ENCODE results near the gene GLMN.

GLMN gene, protein sequence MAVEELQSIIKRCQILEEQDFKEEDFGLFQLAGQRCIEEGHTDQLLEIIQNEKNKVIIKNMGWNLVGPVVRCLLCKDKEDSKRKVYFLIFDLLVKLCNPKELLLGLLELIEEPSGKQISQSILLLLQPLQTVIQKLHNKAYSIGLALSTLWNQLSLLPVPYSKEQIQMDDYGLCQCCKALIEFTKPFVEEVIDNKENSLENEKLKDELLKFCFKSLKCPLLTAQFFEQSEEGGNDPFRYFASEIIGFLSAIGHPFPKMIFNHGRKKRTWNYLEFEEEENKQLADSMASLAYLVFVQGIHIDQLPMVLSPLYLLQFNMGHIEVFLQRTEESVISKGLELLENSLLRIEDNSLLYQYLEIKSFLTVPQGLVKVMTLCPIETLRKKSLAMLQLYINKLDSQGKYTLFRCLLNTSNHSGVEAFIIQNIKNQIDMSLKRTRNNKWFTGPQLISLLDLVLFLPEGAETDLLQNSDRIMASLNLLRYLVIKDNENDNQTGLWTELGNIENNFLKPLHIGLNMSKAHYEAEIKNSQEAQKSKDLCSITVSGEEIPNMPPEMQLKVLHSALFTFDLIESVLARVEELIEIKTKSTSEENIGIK

GRCh38 chr1:92298573-92299476 lies at the start of gene GLMN, which contains the start of gene RPAP2:
Gene GLMN (minus strand): TSS chr1:92298987. CDS start chr1:92297999, 988 bp downstream.
Gene RPAP2 (plus strand): TSS chr1:92299059. CDS start chr1:92299074, 15 bp downstream.
- DNase-seq (ENCODE audit: low spot score): peak; percentile 65

- DNase-seq (ENCODE audit: low spot score): no peak
Measured at GRCh38 chr1:92346866-92347640, 48.3 kb upstream of the GLMN start.

DNA sequence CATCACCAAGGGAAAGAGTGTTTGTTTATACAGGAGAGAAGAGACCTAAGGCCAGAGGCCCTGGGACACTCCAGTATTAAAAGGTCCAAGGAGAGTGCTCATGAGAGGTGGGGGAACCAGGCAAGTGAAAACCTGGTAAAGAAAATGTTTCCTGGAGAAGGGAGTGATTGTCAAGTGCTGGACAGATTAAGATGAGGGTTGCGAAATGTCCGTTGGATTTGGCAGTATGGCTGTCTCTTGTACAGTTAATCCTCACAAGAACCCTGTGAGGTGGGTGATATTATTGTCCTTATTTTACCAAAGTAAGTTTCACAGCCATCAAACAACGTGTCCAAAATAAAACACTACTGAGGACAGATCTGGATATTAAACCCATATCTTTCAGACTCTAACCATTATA lies 44.3 kb upstream of the GLMN start:
- no peak for DNase-seq (ENCODE audit: low spot score)

GRCh38 chr1:92342401-92342800 lies 43.6 kb upstream of the GLMN start:
- no peak for DNase-seq (ENCODE audit: low spot score)

DNA sequence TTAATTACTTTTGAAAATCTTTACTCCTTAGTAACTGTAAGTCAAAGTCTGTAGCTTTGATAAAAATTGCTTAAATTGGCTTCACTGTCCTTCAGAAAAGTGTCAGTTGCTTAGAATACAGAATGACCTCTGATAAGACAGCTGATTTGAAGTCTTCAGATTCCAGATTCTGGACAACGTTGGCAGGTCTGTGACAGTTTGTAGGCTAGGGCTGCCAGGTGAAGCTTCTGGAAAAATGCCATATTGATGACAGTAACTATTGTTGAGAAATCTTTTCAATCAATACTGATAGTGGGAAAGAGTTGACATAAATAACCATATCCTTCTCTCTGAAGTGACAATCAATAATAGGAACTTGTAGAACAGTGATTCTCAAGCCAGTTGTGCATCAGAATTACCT lies 41.4 kb upstream of the GLMN start:
- no peak for DNase-seq (ENCODE audit: low spot score)

- no peak for DNase-seq (ENCODE audit: low spot score)
Measured at GRCh38 chr1:92333668-92334067, 34.9 kb upstream of the GLMN start.

DNA sequence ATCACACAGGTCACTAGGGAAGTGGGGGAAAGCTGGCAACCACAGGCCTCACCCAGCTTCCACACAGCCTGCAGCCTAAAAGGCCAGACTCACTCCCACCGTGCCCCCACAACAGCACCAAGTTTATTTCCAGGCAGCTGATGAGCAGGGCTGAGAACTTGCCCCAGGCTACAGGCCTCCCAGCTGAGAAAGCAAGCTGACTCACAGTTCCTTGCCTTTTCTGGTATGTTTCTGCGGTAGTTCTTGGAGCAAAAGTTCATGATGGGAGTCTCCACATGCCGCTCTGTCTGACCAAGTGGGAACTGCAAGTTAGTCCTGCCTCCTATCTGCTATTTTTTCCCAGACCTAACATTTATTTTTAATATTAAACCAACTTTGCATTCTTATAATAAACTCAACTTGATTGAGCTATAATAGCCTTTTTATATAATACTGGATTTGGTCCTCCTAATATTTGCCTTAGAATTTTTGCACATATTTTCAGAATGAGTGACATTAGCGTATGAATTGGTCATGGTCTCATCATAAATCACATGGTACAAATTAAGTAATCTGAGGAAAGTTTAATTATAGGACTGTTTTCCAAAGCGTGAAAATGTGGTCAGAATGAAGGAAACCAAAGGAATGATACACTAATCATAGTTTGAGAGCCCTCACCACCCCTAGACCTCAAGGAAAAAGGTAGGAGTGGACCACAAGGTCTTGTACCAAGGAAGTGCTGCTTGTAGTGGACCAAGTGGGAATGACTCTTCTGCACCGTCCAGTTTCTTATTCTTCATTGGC lies 30.8 kb upstream of the GLMN start:
- DNase-seq (ENCODE audit: low spot score): no peak

DNA sequence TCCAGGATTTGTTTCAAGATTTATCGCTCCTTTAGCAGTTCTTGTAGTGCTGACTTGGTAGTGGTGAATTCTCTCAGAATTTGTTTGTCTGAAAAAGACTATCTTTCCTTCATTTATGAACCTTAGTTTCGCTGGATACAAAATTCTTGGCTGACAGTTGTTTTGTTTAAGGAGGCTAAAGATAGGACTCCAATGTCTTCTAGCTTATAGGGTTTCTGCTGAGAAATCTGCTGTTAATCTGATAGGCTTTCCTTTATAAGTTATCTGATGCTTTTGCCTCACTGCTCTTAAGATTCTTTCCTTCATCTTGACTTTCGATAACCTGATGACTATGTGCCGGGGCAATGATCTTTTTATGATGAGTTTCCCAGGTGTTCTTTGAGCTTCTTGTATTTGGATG lies 29.0 kb upstream of the GLMN start:
- DNase-seq (ENCODE audit: low spot score): no peak

GRCh38 chr1:92326681-92327080 lies 27.9 kb upstream of the GLMN start:
- no peak for DNase-seq (ENCODE audit: low spot score)

- DNase-seq (ENCODE audit: low spot score): no peak
Measured at GRCh38 chr1:92324784-92325183, 26.0 kb upstream of the GLMN start.

DNA sequence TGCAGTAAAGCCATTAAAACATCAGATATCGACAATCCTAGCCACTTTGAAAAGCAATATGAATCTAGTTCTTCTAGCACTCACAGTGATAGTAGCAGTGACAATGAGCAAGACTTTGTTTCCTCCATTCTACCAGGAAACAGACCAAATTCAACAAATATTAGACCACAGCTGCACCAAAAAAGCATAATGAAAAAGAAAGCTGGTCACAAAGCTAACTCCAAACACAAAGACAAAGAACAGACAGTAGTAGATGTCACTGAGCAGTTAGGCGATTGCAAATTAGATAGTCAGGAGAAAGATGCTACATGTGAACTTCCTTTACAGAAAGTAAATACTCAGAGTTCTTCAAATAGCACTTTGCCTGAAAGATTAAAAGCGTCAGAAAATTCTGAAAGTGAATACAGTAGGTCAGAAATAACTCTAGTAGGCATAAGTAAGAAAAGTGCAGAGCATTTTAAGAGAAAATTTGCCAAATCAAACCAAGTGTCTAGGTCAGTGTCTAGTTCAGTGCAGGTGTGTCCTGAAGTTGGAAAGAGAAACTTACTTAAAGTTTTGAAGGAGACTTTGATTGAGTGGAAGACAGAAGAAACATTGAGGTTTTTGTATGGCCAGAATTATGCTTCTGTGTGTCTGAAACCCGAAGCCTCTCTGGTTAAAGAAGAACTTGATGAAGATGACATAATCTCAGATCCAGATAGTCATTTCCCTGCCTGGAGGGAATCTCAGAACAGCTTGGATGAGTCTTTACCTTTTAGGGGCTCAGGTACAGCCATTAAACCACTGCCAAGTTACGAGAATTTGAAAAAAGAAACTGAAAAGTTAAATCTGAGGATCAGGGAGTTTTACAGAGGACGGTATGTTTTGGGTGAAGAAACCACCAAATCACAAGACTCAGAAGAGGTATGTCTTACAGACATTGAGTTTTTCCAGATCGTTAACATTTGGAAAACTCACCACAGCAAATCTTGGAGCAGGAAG lies 25.0 kb upstream of the GLMN start:
- DNase-seq (ENCODE audit: low spot score): peak; percentile 55

GRCh38 chr1:92317836-92318493 lies 19.2 kb upstream of the GLMN start:
- DNase-seq (ENCODE audit: low spot score): peak; percentile 38

GRCh38 chr1:92315766-92316599 lies 17.2 kb upstream of the GLMN start:
- peak; percentile 66 for DNase-seq (ENCODE audit: low spot score)

DNA sequence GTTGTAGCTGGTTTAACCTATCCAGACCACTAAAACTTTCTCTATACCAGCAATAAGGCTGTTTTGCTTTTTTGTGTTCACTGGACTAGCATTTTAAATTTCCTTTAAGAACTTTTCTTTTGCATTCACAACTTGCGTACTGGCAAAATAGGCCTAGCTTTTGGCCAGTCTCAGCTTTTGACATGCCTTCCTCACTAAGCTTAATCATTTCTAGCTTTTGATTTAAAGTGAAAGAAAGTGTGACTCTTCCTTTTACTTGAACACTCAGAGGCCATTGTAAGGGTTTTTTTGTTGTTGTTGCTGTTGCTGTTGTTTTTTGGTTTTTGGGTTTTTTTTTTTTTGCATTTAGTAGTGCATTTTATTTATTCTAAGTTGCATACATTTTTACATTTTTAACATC lies 15.2 kb upstream of the GLMN start:
- DNase-seq (ENCODE audit: low spot score): no peak

- peak; percentile 56 for DNase-seq (ENCODE audit: low spot score)
Measured at GRCh38 chr1:92310185-92310597, 11.4 kb upstream of the GLMN start.

DNA sequence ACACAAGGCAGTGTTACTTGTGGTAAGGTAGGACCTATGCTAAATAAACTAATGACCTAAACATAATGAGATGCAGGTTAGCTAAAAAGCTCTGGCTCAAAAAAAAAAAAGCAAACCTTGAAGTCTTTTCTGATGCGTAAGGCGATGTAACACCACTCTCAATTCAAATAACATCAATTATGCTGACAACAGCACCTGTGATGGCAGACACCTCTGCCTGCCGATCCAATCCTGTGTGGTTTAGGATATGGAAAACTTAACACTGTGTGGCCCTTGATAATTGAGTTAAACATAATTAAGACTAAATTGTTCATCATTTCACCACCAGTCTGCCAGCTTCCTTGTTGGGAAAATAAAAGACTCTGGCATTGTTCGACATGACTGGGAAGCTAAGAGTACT lies 9.2 kb upstream of the GLMN start:
- no peak for DNase-seq (ENCODE audit: low spot score)

GRCh38 chr1:92306020-92306419 lies 7.2 kb upstream of the GLMN start:
- no peak for DNase-seq (ENCODE audit: low spot score)

GRCh38 chr1:92301021-92301420 lies 2.2 kb upstream of the GLMN start:
- no peak for DNase-seq (ENCODE audit: low spot score)
